ENCODE results near the gene ACO2.

GRCh38 chr22:41538583-41538982, 69.7 kb downstream of the ACO2 start:
- TF ChIP-seq CTCF (IDR thresholded peaks at IDR 0.05; ENCODE audit: low read depth, low read length, poor library complexity, severe bottlenecking) (no peak), EZH2phosphoT487 (IDR thresholded peaks at IDR 0.05; ENCODE audit: borderline replicate concordance, low read length) (no peak)
